ENCODE data around the gene PDZRN3.

DNA sequence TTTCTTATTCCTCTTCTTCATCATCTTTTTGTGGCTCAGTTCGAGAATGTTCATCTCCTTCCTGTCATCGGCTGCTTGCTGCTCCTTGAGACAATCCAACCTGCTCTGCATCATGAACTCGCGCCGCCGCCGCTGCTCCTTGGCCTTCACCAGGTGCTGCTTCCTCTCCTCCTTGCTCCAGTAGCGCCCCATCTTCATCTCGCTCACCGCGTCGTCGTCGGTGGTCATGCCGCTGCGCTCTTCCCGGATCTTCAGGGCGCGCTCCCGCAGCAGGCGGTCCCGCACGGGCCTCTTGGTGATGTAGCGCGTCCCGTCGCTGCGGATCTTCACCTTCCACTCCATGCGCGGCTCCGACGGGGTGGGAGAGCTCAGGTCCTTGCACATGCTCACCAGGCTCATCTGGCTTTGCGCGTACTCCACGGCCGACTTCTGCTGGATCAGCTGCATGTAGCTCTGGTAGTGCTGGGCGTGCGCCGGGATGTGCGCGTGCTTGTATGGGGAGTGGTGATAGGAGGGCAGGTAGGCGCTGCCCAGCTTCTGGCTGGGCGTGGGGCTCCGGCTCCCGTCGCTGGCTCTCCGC is 241.2 kb downstream of the PDZRN3 start:
- TF ChIP-seq, protein P1, sequence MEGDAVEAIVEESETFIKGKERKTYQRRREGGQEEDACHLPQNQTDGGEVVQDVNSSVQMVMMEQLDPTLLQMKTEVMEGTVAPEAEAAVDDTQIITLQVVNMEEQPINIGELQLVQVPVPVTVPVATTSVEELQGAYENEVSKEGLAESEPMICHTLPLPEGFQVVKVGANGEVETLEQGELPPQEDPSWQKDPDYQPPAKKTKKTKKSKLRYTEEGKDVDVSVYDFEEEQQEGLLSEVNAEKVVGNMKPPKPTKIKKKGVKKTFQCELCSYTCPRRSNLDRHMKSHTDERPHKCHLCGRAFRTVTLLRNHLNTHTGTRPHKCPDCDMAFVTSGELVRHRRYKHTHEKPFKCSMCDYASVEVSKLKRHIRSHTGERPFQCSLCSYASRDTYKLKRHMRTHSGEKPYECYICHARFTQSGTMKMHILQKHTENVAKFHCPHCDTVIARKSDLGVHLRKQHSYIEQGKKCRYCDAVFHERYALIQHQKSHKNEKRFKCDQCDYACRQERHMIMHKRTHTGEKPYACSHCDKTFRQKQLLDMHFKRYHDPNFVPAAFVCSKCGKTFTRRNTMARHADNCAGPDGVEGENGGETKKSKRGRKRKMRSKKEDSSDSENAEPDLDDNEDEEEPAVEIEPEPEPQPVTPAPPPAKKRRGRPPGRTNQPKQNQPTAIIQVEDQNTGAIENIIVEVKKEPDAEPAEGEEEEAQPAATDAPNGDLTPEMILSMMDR (IDR thresholded peaks at IDR 0.05) = no peak
- no peak for TF ChIP-seq POLR2A (IDR thresholded peaks at IDR 0.05)

All from heart left ventricle (tissue), 13 donors.